GM08714 (cell line): Measurements from ENCODE around the gene MCTP2.
"Not testable (repeated sequence)": the region's sequence is repeated elsewhere in the genome, so short reads cannot be mapped to it uniquely, and the experiment has no call there.

Experiments
- H3K4me3 ChIP-seq: fragments of 200-500 bp; sonication (Bioruptor generic); 2 replicates; pipeline ENCODE4 v1.5.1; 2014; ENCODE audit warnings: mild to moderate bottlenecking, low read length, inconsistent platforms
- ZNF274 ChIP-seq: IDR thresholded peaks from 2 replicates; pipeline ENCODE4 v1.6.1; 2012; ENCODE audit warnings: mild to moderate bottlenecking, low read depth, low read length

MCTP2 gene

DNA sequence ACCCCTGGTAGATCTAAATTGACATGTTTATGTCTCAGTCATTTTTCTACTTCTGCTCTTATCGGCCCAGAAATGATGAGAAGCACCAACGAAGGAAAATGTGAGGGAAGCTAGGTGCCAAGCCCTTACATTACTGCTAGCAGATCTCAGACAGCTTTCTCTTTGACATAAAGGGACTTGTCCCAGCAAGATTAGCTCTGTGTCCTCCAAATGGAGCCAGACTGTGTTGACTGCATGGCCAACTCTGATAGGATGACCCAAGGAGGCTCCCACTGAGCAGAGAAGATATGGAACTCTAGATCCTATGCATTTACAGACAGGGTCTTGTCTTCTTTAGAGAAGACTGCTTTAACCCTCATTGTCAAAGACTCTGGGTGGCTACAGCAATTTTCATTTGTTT is 2.8 kb upstream of the MCTP2 start:
- H3K4me3 ChIP-seq, result no peak overlapping the region
- TF ChIP-seq ZNF274, result no peak

DNA sequence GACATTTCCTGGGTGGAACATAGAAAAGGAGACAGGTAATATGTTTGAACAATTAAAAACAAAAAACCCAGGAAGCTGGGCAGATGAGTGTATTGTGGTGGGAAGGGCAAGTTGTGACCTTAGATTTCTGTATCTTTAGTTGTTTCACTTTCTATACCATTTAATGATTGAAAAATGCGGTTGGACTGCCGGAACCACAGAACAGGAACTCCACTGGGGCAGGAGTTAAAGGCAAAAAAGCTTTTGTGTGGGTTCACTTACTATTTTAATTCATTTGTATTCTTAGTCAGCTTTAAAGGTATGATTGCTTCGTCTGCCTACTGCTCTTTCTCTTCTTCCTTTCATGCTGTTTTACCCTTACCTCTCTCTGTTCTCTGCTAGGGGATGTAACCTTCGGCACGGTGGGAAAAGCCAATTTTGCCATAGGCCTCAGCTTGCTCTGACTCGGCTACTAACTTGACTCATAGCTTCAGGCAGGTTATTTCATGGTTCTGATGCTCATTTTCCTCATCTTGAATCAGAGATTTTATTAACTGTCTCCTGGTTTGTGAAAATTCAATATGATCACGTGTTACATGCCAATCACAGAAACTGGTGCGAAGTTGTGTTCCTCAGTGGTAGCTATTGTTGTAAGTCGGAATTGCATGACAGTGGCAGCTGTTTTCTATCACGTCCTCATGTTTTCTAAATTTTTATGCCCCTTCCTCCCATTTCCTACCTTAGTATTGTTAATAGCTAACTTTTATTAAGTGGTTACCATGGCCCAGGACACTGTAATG is 1.6 kb upstream of the MCTP2 start:
- TF ChIP-seq ZNF274, result no peak
- peak overlapping the region; percentile 74; the same call in 1 of the 2 replicates for H3K4me3 ChIP-seq

DNA sequence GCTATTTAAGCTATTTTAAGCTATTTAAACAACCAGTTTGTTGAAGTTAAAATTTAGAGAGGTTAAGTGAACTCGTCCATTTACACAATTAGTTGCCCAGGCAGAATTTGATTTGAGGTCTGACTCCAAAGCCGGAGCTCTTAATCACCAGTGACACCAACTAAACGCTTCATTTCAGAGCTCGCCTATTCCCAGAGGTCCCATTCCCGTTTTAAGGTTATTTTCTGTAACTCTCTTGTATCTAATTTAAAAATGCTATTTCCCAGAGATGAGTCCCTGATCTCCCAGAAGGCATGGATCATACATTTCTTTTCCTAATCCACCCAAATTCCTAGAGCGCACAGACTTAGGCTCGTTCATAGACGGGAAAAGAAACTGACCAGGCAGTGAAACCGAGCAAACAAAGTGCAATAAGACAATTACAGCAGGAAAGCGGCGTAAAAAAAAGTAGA is 904 bp upstream of the MCTP2 start:
- TF ChIP-seq ZNF274, result no peak
- peak overlapping the region; percentile 79 for H3K4me3 ChIP-seq

DNA sequence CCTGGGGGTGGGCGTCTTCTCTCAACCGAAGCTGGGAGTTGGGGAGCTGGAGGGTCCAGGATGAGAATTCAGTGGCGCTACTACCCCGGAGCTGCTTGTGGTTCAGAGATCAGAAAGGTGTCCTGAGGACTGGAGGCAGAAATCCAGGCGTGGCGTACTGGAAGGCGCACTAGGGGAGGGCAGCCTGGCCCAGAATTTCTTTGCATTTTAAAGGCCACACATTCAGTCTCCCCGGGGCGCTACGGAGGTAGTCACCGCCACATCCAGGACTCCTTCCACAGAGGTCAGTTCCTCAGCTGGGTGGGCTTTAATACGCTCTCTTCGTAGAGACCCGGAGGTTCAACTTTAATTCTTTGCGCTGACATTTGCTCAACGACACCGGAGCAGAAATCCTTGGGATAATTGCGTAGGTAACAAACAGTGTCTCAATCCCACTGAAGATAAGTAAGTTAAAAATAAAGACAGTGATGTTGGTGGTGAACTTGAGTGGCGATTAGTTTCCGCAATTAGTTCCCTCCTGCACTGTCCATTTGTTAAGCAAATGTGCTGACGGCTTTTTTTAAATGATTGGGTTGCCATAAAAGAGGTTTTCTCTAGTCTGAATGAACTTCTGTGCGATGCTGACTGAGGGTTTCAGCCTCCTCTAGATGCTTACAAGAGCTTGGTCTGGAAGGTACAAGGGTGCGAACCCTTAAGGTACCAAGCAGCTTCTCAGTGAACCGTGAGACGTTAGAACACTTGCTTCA is 535 bp downstream of the MCTP2 start:
- peak overlapping the region; percentile 79 for H3K4me3 ChIP-seq
- no peak for TF ChIP-seq ZNF274

DNA sequence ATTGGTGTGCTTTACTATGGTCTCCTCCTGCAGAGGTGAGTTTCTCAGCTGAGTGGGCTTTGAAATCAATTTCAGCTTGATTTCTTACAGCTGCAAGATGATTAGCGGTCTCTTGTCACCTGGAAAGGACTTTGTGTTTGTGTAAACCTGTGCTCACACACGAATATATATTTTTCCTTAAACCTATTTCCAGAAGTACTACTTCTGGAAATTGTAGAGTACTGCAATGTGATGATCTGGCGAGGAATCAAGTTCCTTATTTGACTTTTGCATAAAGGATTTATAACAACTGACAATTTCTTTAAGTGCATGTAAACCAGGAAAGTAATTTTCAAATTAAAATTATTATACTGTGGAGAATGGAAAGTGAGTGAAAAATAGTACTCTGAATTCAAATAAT is 2.1 kb downstream of the MCTP2 start:
- no peak for TF ChIP-seq ZNF274
- no peak overlapping the region; the same call in 1 of the 2 replicates for H3K4me3 ChIP-seq

DNA sequence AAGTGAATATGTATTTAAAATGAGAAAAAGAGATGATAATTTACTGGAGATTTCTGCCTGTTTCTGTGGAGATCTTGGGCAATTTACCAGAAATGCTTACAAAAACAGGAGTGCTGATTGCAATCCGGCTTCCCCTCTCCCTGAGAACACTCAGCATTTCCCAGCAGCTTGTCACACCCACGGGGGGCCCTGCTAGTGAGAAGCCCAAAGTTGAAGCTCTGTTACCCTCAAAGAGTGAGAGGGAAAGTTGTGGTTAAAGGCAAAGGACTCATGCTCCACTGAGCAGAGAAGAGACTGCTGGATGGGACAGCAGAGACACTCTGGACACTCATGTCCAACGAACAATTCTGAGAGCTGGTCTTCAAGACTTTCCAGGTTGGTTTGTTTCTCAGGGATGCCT is 2.9 kb downstream of the MCTP2 start:
- TF ChIP-seq ZNF274, result no peak
- H3K4me3 ChIP-seq, result peak overlapping the region; percentile 50; the same call in 1 of the 2 replicates

- no peak for TF ChIP-seq ZNF274
- no peak overlapping the region for H3K4me3 ChIP-seq
These were observed 3.7 kb downstream of the MCTP2 start for GRCh38 chr15:94235041-94235440.

DNA sequence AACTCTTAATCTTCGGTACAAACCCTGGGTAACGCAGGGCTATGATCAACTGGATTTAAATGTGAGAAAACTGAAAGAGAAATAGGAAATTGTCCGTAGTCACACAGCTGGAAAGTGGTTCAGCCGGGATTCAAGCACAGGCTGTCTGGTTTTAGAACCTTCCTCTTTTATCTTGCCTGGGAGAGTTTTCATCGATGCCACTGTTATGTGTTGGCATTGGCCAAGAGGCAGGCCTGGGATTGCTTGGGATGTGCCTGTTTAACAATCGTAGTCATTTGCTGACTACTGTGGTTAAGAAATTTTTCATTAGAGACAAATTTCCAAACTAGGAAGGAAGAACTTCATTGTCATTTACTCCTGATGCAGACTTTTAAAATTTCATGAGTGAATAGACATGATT is 4.3 kb downstream of the MCTP2 start:
- no peak overlapping the region for H3K4me3 ChIP-seq
- TF ChIP-seq ZNF274, result no peak

GRCh38 chr15:94236608-94237007 is 5.2 kb downstream of the MCTP2 start:
- TF ChIP-seq ZNF274, result no peak
- no peak overlapping the region for H3K4me3 ChIP-seq

- TF ChIP-seq ZNF274, result no peak
- H3K4me3 ChIP-seq, result no peak overlapping the region
These were observed 6.5 kb downstream of the MCTP2 start for GRCh38 chr15:94237903-94238302.

GRCh38 chr15:94238539-94239118 is 7.3 kb downstream of the MCTP2 start:
- no peak for TF ChIP-seq ZNF274
- no peak overlapping the region for H3K4me3 ChIP-seq

DNA sequence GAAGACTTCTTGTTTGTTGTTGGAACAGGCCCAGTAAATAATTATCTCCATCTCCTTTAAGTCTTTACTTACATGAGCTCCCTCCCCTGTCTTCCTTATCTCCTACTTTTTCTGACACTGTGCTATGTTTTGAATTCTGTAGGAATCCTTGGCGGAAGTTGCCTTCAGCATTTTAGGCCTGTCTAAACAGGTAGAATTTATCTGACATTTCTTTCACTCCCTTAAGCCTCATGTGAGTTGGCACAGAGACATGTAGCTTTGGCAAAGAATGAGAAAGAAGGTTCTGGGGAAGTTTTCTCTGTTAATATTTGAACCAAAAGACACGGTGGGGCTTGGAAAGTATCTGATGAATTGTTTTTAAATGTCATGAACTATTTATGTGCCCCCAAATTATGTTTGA is 8.1 kb downstream of the MCTP2 start:
- no peak for TF ChIP-seq ZNF274

GRCh38 chr15:94240480-94240879 is 9.1 kb downstream of the MCTP2 start:
- H3K4me3 ChIP-seq, result no peak overlapping the region
- no peak for TF ChIP-seq ZNF274

More for the DNA sequence above, 8.1 kb downstream of the MCTP2 start:
- no peak overlapping the region for H3K4me3 ChIP-seq

DNA sequence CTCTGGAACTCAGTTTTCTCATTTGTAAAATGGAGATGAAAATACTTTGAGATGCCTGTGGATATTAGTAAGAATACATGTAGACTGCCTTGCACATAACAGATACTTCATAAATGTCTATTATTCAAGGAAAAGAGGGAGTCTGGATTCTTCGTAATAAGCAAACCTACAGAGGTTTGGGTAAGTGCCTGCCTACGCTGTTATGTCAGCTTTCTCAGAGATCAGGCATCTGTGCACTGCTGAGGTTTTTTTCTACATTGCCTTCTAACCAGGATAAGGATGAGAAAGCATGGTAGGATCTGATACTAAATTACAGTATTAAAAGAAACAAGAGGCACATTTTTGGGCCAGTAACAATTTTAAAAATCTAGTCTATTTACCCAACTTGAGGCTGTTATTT is 10.9 kb downstream of the MCTP2 start:
- no peak overlapping the region for H3K4me3 ChIP-seq

GRCh38 chr15:94243003-94243402 is 11.6 kb downstream of the MCTP2 start:
- H3K4me3 ChIP-seq, result not testable (repeated sequence)

More for the DNA sequence above, 10.9 kb downstream of the MCTP2 start:
- no peak for TF ChIP-seq ZNF274
